GM18526 (cell line): ENCODE data around the gene CYP2W1.

Source experiments
- POLR2A ChIP-seq: IDR thresholded peaks from 3 replicates; pipeline ENCODE4 v1.6.1; 2011; ENCODE audit not compliant: insufficient read length; ENCODE audit errors: extremely low read depth

CYP2W1 gene, protein sequence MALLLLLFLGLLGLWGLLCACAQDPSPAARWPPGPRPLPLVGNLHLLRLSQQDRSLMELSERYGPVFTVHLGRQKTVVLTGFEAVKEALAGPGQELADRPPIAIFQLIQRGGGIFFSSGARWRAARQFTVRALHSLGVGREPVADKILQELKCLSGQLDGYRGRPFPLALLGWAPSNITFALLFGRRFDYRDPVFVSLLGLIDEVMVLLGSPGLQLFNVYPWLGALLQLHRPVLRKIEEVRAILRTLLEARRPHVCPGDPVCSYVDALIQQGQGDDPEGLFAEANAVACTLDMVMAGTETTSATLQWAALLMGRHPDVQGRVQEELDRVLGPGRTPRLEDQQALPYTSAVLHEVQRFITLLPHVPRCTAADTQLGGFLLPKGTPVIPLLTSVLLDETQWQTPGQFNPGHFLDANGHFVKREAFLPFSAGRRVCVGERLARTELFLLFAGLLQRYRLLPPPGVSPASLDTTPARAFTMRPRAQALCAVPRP

DNA sequence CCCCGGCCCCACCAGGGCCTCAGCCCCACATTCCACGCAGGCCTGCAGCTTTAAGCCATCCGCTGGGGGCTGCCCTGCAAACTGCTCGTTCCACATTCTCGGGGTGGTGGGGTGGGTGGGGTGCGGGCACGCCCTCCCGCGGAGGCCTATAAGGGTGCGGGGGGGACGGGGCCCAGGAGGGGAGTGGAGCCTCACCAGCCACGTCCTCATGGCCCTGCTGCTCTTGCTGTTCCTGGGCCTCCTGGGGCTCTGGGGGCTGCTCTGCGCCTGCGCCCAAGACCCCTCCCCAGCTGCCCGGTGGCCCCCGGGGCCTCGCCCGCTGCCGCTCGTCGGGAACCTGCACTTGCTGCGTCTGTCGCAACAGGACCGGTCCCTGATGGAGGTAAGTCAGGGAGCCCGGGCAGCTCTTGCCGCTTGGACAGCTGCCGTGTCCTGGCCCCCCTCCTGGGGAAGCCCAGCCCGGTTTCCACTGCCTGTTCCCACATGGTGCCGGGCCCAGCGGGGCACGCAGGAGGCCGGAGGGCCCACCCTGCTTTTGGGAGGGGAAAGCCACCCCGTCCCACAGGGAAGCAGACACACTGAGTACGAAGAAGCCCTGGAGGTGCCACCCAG, at the start of gene CYP2W1:
Gene CYP2W1, plus strand, starts transcription at position 178 of the 612 bp plus-strand sequence. Its CDS starts 31 bp downstream, at position 209.
- TF ChIP-seq POLR2A, result no peak

DNA sequence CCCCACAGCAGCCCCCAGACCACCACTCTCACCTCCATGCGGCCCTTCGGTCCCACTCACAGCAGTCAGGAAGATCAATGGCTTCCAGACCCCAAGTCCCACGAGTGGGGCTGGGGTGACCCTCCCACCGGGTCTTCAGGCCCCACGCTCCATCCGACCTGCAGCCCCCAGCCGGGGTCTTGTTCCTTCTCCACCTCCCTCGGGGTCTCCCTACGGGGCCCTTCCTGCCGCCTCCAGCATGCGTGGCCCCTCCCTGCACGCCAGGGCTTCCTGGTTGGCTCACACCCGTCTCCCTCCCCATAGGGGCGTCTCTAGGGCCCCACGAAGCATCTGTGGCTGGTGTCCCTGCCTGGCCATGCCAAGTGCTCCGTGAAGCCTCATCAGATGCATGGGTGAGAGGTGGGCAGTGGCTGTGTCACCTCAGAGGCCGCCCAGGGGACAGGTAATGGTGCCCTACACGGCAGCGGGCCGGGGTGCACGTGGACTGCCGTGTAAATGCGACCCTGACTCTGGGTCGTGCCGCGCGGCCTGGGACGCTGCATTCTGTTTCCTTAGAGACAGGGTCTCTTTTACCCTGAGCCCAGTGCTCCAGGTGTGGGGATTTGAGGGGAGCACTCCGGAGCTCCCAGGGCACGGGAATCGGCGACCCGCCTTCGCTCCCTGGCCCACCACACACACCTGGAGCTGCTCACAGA, 48.4 kb upstream of the CYP2W1 start:
- TF ChIP-seq POLR2A, result no peak

DNA sequence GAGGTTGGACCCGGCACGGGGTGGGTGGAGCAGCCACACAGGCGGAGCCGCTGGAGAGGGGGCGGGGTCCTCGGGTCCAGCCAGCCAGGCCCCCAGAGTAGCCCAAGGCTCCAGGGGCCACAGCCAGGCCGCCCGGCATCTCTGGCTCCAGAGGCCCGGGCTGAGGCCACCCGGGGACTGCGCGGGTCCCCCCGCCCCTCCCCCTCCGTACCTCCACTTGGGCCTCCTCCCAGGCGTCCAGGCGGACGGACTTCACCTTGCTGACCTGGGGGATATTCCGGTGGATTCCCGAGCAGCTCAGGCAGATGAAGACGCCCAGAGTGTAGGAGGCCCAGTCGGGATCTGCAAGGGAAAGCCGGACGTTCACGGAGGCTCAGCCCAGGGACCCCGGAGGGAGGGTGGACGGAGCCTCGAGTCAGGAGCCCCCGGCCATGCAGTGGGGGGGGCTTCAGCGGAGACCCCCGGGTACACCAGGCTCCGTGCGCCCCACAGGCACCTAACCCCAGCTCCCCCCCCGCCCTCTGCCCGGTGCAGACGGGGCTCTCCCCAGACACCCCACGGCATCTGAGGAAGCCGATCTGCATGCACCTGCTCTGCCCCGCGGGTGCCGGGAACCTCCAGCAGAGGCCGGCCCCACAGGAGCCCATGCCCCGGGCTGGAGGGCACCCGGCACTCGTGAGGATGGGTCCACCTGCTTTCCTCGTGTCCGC, 47.7 kb upstream of the CYP2W1 start:
- TF ChIP-seq POLR2A, result no peak

DNA sequence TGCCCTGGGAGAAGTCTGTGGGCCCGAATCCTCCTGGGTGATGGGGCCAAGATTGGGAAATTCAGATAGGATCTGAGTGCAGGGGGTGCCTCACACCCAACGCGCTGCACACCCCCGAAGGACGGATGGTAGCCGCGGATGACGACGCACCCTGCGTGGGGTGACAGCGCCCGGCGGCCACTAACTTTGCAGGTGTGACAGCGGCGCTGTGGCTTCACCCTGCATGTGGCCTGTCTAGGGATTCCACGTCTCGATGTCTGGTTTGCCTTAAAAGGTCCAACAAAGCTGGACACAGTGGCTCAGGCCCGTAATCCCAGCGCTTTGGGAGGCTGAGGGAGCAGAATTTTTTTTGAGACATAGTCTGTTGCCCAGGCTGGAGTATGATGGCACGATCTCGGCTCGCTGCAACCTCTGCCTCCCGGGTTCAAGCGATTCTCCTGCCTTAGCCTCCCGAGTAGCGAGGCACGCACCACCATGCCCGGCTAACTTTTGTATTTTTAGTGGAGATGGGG, 47.1 kb upstream of the CYP2W1 start:
- TF ChIP-seq POLR2A, result no peak

DNA sequence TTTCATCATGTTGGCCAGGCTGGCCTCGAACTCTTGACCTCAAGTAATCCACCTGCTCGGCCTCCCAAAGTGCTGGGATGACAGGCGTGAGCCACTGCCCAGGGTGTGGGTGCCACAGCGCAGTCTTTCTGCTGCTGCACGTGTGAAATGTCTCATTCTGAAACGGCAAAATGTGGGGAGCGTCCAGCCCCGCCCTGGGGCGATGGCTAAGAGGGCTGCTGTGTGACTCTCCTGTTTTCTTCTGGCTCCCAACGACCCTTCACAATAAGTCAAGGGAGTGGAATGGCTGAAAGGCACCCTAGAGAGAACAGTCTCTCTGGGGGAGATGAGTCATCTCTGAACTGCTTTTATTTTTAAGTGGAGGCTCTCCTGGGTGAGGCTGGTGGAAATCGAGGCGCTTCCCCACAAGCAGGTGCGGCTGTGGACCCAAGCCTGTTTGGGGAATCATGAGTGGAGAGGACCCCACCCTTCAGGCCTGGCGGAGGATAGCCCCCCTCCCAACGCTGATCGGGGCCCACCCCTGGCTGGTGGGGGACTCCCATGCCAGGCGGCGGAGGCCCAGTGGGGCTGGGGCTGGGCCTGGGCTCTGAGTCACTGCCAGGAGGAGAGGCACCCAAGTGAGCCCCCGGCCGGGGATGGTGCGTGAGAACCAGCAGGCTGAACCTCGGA, 46.5 kb upstream of the CYP2W1 start:
- TF ChIP-seq POLR2A, result no peak

DNA sequence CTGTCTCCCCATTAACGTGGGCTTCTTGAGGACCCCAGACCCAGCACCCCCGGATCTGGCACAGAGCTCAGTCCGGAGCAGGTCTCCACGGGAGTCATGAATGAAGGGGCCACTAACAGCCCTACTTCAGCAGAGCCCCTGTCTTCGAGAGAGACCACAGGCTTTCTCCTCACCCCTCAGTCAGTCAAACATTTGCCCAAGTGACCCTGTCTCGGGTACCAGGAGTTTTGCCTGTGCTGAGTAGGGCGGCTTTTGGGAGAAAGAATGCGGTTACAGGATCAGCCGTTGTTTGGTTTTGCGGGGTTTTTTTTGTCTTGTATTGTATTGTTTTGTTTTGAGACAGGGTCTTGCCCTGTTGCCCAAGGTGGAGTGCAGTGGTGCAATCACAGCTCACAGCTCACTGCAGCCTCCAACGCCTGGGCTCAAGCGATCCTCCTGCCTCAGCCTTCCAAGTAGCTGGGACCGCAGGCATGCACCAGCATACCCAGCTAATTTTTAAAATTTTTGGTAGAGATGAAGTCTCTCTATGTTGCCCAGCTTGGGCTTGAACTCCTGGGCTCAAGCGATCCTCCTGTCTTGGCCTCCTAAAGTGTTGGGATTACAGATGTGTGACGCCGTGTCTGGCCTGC, 45.0 kb upstream of the CYP2W1 start:
- TF ChIP-seq POLR2A, result no peak

DNA sequence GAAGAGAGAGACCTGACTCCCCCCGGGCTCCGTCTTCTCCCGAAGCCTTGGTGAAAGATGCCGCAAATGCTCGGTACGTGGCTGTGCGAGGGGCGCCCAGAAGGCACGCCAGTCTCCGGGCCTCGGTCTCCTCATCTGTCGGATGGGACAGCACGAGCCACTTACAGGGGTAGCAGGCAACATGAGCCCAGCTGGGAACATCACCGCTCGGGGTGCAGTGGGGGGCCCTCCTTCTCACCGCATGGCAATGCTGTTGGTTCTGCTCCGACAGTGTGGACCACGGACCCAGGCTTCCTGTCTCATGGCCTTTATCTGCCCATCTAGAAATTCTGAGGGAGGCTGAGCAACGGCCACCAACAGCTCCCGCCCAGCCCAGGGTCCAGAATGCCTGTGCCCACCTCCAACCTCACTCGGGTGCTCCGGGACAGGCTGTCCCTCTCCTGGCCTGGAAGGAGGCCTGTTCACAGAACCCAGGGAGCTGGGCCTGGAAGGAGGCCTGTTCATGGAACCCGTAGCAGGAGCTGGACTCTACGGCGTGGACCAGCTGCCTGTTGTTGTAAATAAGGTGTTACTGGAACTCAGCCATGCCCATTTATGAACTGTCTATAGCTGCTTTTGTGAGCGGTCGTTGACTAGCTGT, 44.3 kb upstream of the CYP2W1 start:
- TF ChIP-seq POLR2A, result no peak

DNA sequence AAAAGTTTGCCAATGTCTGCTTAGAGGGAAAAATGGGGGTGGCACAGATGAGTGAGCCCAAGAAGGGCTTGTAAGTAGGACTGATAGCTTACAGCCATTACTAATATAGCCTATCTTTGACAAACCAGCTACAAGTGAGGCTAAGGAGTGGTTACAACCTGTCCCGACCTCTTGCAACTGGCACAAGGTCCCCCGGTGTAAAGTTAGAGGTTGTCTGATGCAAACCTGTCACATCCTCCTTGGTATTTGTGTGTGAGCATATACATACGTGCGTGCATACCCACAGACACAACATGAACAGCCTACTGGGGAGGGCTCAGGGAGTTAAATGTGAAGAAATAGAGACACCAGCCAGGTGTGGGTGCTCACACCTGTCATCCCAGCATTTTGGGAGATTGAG, 43.1 kb upstream of the CYP2W1 start:
- no peak for TF ChIP-seq POLR2A

DNA sequence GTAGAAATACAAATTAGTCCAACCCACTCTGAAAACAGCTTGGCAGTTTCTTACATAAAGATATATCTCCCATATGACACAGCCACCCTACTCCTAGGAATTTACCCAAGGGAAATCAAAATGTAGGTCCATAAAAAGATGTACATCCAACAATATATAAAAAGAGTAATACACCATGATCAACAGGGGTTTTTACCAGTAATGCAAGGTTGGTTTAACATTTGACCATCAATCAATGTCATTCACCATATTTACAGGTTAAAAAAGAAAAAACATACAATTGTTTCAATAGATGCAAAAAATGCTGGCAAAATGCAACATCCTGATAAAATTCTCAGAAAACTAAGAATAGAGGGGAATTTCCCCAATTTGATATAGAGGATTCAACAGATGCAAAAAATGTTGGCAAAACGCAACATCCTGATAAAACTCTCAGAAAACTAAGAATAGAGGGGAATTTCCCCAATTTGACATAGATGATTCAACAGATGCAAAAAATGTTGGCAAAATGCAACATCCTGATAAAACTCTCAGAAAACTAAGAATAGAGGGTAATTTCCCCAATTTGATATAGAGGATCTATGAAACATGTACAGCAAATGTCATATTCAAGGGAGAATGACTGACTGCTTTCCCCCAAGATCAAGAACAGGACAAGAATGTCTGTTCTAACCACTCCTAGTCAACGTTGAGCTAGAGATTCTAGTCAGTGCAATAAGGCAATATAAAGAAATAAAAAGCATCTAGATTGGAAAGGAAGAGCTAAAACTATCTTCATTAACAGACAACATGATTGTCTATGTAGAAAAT, 42.2 kb upstream of the CYP2W1 start:
- TF ChIP-seq POLR2A, result no peak

DNA sequence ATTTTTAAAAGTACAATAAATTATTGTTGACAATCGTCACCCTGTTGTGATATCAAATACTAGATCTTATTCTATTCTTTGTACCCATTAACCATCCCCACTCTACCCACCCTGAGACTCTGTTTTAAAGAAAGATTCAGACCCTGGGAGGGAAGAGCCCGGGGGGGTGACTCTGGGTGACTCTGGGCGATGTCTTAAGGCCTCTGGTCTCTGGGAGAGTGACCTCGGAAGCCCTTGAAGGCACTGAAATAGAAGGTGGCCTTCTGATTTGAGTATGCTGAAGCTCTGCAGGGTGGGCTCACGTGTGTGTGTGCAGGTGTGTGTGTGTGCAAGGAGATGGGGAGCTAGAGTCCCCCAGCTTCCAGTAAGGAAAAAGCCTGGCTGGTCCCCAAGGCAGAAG, 38.2 kb upstream of the CYP2W1 start:
- TF ChIP-seq POLR2A, result no peak

DNA sequence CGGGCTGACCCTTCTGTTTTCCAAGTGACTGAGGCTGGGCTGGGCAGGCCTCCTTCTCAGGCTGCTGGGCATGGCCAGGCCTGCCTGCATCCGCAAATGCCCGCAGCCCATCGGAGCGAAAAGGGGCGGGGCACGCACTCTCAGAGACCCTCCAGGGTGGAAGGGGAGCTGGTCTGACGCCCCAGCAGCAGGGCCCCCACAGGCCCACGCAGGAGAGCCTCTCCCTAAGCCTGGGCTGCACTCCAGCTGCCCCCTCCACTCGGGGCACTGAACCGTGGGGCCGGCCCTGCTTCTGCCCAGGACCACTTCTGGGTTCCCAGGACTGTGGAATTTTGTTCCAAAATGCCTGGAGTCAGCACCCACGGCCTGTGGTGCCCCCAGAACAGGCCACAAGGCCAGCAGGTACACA, 37.8 kb upstream of the CYP2W1 start:
- TF ChIP-seq POLR2A, result no peak

DNA sequence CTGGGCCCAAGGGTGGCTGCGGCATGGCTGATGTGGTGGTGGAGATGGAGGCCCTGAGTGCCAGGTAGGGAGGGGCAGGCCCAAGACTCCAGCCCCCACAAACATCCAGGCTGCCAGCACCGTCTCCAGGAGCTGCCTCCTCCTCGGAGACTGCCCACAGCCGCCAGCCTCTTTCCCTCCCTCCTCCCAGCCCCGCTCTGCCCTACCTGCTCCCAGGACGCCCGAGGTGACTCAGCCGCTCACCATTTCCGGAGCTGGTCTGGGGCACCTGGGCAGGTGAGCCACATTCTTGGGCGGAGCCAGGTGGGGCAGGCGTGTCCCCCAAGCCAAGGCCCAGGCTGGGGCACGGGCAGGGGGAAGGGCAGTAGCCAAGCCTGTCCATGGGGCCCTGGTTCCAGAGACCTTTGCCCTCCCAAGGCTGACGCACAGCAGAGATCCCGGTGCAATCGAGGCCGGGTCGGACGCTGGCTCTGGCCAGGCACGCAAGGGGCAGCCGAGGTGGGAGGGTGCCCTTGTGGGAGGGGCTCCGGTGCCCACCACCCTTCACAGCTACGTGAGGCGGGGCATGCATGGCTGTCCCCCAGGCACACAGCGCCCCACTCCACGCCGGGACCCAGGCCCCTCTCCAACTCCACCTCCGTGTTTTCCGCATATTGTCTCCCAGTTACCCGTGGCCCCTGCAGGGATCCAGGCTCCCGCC, 37.3 kb upstream of the CYP2W1 start:
- no peak for TF ChIP-seq POLR2A
